ENCODE measurements around the gene NMT1.

NMT1 gene

GRCh38 chr17:45115871-45116270 is 54.8 kb downstream of the NMT1 start:
- DNase-seq (ENCODE audit: insufficient read length, low spot score) = no peak
- TF ChIP-seq CTCF (IDR thresholded peaks at IDR 0.05; ENCODE audit: insufficient read depth, missing control alignments) = no peak
- no peak for FAIRE-seq

GRCh38 chr17:45116434-45117016 is 55.4 kb downstream of the NMT1 start:
- DNase-seq (ENCODE audit: insufficient read length, low spot score) (no peak), FAIRE-seq (no peak)
- TF ChIP-seq CTCF (IDR thresholded peaks at IDR 0.05; ENCODE audit: insufficient read depth, missing control alignments) = no peak

GRCh38 chr17:45117334-45117733 is 56.2 kb downstream of the NMT1 start:
- TF ChIP-seq CTCF (IDR thresholded peaks at IDR 0.05; ENCODE audit: insufficient read depth, missing control alignments) = no peak
- FAIRE-seq (no peak), DNase-seq (ENCODE audit: insufficient read length, low spot score) (no peak)

- FAIRE-seq (no peak), DNase-seq (ENCODE audit: insufficient read length, low spot score) (no peak)
- no peak for TF ChIP-seq CTCF (IDR thresholded peaks at IDR 0.05; ENCODE audit: insufficient read depth, missing control alignments)
Measured at GRCh38 chr17:45117848-45118646, 56.9 kb downstream of the NMT1 start.

GRCh38 chr17:45118691-45119090 is 57.6 kb downstream of the NMT1 start:
- no peak for TF ChIP-seq CTCF (IDR thresholded peaks at IDR 0.05; ENCODE audit: insufficient read depth, missing control alignments)
- DNase-seq (ENCODE audit: insufficient read length, low spot score) (no peak), FAIRE-seq (no peak)

- FAIRE-seq (no peak), DNase-seq (ENCODE audit: insufficient read length, low spot score) (no peak)
- no peak for TF ChIP-seq CTCF (IDR thresholded peaks at IDR 0.05; ENCODE audit: insufficient read depth, missing control alignments)
Measured at GRCh38 chr17:45119964-45120363, 58.8 kb downstream of the NMT1 start.

- no peak for TF ChIP-seq CTCF (IDR thresholded peaks at IDR 0.05; ENCODE audit: insufficient read depth, missing control alignments)
- FAIRE-seq (no peak), DNase-seq (ENCODE audit: insufficient read length, low spot score) (no peak)
Measured at GRCh38 chr17:45120558-45120957, 59.4 kb downstream of the NMT1 start.
